HG03280 (cell line): ENCODE results near the gene MRS2.
A peak's percentile ranks its signal among the peaks of the same experiment; 100 is the strongest.
"Not testable (repeated sequence)": the region's sequence is repeated elsewhere in the genome, so short reads cannot be mapped to it uniquely, and the experiment has no call there.

Experiments used
- ATAC-seq: cut with Tn5 transposase; IDR thresholded peaks from one replicate; pipeline ENCODE4 v1.9.1; 2021; ENCODE audit warnings: mild to moderate bottlenecking, moderate library complexity; ENCODE audit not compliant: unreplicated experiment

Gene MRS2, protein sequence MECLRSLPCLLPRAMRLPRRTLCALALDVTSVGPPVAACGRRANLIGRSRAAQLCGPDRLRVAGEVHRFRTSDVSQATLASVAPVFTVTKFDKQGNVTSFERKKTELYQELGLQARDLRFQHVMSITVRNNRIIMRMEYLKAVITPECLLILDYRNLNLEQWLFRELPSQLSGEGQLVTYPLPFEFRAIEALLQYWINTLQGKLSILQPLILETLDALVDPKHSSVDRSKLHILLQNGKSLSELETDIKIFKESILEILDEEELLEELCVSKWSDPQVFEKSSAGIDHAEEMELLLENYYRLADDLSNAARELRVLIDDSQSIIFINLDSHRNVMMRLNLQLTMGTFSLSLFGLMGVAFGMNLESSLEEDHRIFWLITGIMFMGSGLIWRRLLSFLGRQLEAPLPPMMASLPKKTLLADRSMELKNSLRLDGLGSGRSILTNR

DNA sequence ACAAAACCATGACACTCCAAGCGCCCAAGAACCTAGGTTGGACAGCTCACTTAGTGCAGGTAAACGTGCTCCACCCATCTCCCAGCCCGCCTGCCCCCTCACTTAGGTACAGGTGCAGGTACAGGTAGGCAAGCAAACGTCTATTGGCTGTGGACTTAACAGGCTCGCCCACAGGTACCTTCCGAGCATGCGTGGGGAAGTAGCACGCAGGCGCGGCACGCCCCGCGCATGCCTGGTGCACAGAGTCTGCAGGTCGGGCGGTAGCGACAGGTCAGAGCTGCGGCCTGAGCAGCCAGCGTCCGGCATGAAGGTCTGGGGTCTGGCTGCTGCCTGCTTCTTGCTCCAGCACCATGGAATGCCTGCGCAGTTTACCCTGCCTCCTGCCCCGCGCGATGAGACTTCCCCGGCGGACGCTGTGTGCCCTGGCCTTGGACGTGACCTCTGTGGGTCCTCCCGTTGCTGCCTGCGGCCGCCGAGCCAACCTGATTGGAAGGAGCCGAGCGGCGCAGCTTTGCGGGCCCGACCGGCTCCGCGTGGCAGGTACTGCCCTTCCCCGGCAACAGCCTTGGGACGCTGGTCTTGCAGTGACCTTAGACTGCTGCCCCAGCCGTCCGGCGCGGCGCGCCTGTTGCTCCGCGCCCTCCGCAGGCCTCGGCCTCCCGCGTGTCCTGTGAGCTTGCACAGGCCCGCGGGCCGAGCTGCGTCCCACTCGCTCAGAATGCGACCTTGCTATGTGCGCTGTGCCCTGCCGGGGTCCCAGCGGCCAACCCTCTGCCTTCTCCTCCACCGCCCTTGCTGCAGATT, at the start of gene MRS2:
Gene MRS2, plus strand, starts transcription at position 240 of the 804 bp plus-strand sequence. Its CDS starts 111 bp downstream, at position 351.
- peak; percentile 93 for ATAC-seq

DNA sequence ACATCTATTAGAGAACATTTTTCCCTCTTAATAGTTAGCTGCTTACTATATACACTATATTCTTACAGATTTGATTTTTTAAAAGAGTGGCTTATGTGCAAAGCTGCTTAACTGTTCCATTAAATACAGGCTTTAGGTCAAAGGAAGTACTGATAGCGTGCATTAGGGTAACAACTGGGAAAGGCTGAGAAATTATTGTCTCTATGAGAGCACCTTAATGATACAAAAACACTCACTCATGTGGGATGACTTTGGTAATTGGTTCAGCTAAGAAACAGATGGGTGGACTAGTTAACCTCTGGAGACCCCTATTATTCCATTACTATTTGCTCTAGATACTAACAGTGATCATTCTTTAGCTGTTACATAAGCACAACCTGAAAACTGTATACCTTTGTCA, 48.9 kb upstream of the MRS2 start:
- no peak for ATAC-seq

DNA sequence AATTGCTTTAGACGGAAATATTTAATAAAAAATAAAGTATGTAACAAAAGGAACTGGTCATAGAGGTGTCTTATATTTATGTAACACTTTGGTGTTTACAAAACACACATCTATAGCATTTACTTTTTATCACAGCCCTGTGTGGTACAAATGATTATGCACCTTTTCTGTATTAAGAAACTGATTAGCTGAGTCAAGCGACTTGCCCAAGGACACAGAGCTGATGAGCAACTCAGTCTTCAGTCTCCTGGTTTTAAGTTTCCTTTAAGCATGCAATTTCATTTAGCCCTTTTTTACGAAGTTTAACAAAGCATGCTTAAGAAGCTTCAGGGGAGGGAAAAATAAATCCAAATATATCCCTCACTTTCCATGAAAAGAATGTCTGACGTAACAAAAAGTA, 47.3 kb upstream of the MRS2 start:
- ATAC-seq = no peak

DNA sequence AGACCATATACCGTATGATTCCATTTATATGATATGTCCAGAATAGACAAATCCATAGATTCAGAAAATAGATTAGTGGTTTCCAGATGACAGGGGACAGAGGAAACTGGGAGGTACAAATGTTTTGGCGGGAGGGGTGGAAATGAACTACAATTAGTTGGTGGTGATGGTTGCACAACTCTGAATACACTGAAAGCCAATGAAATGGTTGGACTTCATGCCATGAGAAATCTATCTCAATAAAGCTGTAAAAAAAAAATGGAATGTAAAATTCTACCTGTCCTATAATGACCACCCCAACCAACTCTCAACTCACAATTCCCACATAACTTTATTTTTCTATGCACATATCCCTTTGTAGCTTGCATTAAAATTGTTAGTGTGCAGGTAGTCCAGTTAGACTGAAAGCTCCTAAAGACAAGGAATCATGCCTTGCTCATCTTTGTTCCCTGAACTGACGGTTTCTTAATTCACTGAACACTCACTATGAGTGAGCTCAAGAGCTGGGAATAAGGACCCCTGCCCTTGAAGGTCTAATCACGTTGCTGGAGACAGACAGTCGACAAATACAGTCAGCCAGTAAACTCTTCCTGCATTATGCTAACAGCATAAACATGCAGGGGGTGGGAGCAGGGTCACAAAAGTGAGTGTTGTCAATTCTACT, 46.3 kb upstream of the MRS2 start:
- no peak for ATAC-seq

DNA sequence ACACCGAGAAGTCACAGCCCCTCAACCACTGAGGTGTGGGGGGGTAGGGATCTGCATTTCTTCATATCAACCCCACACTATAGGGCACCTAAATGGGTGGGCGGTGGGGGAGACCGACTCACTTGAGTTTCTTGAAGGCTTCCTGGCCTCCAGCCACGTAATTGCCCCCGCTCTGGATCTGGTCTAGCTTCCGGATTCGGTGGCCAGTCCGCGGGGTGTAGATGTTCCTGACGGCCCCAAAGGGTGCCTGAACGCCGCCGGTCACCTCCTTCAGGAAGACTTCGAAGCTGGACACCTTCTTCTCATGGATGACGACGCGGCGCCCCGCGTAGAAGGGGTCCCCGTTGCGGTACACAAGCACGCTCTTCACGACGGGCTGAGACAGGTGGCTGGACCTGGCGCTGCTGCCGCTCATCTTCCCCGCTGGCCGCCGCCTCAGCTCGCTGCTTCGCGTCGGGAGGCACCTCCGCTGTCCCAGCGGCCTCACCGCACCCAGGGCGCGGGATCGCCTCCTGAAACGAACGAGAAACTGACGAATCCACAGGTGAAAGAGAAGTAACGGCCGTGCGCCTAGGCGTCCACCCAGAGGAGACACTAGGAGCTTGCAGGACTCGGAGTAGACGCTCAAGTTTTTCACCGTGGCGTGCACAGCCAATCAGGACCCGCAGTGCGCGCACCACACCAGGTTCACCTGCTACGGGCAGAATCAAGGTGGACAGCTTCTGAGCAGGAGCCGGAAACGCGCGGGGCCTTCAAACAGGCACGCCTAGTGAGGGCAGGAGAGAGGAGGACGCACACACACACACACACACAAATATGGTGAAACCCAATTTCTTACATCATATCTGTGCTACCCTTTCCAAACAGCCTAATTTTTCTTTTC, 45.2 kb upstream of the MRS2 start, which contains the start of gene DCDC2:
Gene DCDC2, minus strand, starts transcription at position 724 of the 883 bp plus-strand sequence. Its CDS starts 309 bp downstream, at position 415.
- no peak for ATAC-seq

DNA sequence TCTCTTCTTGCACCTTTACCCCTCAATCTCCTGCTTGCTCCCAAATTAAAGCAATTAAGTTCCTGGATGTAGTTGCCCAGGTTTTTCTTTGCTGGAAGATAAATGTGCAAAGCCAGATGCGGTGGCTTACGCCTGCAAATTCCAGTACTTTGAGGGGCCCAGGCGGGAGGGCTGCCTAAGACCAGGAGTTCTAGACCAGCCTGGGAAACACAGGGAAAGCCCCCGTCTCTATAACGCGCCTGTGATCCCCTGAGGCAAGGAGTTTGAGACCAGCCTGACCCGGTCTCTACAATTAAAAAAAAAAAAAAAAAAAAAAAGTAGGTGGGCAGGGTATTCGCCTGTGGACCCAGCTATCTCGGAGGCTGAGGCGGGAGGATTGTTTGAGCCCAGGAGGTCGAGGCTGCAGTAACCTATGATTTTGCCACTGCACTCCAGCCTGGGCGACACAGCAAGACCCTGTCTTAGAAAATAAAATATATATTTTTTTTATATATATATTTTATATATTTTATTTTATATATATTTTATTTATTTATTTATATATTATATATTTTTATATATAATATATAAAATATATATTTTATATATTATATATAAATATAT, 44.4 kb upstream of the MRS2 start:
- no peak for ATAC-seq

DNA sequence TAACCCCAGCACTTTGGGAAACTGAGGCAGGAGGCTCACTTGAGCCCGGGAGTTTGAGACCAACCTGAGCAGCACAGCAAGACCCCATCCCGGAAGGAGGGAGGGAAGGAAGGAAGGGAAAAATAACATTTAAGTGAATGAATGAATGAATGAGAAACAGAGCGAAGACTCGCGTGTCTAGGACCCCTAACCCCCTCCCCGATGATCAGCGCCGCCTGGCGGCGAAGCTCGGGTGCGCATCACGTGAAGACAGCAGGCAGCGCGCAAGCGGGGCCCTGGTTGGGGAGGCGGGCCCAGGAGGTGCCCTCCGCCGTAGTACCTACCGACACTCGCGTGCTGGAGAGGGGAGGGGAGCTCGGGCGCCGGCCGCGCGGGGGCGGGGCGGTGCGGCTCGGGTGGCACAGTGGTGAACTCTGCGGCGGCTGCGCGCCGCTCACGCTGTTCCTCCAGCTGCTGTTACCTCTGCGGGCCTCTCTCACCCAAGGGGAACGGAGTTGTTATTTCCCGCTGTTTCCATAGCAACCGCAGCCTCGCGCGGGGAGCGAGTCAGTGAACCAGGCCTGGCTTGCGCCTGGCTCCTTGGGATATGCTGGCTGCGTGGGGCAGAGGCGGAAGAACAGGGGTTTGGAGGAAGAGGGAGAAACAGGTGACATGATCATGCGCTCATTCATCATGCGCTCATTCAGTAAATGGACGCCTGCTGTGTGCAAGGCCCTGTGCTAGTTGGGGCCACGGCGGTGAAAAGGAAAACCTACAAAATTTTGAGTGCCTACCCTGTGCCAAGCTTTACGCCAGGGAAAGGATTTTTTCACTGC, 42.9 kb upstream of the MRS2 start:
- ATAC-seq = peak; percentile 79

DNA sequence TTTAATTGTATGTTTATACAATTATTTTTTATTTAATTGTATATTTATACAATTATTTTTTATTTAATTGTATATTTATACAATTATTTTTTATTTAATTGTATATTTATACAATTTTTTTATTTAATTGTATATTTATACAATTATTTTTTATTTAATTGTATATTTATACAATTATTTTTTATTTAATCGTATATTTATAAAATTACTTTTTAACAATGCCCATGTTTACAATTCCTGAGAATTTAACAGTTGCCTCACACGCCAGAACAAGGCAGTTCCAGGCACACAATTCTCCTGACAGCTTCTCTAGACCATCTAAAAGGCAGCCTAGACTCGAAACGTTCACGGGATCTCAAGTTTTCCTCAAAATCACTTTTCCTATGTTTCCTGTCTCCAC, 40.4 kb upstream of the MRS2 start:
- ATAC-seq = not testable (repeated sequence)

DNA sequence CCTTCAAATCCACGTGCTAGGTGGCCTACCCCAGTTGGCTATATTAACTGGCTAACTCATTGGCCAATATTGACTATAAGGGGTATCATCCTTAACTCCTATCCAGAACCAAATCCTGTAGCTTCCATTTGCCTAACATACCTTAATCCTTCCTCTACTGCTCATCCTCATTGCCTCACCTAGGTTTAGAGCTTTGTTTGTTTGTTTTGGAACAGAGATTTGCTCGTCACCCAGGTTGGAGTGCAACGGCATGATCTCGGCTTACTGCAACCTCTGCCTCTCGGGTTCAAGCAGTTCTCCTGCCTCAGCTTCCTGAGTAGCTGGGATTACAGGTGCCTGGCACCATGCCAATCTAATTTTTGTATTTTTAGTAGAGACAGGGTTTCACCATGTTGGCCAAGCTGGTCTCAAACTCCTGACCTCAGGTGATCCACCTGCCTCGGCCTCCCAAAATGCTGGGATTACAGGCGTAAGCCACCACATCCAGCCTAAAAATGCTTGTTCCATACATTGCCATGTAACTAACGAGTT, 37.6 kb upstream of the MRS2 start:
- not testable (repeated sequence) for ATAC-seq

DNA sequence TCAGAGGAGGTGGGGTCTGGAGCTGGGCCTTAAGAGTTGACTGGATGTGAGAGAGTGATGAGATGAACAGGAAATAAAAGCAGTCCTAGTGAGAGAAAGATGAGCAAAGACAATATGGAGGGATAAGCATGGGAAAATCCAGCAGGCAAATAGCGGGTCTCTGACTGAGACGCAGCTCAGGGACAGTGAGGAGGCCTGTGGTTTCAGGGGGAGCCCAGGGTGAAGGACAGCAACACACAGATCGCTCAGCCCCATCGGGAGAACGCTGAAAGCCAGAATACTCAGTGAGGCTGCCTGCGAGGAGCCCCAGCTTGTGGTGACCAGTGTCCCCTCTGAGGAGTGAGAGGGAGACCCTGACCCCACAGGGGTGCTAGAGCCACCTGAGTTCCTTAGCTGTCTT, 28.1 kb upstream of the MRS2 start:
- ATAC-seq = no peak

DNA sequence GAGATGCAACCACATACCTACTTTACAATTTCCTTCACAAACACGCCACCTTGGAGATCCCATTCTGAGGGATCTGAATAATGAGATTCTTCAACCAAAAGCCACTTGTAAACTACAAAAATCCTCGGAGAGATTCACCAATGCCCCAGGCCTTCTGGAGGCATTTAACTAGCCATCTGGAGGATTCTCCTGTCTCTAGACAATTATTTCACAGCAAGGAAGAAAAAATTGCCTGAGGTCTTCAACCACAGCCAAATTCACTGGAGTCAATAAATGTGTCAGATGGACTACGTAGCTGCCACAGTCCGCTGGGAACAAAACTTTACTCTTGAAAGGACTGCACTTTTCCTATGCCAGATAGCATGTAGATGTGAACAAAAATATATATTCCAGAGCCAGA, 25.9 kb upstream of the MRS2 start:
- no peak for ATAC-seq

DNA sequence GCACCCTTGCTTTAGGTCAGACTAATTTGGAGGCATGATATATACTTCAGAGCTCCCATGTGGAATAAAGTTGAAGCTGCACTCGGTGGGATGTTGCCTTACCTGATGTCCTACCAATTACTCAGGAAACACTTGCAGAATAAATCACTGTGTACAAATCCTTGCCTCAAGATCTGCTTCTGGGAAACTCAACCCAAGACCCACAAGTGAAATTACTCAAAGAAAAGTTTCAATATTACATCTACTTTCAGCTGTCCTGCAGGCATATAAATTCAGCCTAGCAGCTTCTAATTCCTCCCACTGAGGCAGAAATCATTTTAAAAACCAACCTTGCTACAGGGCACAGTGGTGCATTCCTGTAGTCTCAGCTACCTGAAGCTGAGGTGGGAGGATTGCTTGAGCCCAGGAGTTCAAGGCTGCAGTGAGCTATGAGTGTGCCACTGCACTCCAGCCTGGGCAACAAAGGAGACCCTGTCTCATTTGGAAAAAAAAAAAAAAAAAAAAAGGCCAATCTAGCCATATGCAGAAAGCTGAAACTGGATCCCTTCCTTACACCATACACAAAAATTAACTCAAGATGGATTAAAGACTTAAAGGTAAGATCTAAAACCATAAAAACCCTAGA, 24.2 kb upstream of the MRS2 start:
- no peak for ATAC-seq

DNA sequence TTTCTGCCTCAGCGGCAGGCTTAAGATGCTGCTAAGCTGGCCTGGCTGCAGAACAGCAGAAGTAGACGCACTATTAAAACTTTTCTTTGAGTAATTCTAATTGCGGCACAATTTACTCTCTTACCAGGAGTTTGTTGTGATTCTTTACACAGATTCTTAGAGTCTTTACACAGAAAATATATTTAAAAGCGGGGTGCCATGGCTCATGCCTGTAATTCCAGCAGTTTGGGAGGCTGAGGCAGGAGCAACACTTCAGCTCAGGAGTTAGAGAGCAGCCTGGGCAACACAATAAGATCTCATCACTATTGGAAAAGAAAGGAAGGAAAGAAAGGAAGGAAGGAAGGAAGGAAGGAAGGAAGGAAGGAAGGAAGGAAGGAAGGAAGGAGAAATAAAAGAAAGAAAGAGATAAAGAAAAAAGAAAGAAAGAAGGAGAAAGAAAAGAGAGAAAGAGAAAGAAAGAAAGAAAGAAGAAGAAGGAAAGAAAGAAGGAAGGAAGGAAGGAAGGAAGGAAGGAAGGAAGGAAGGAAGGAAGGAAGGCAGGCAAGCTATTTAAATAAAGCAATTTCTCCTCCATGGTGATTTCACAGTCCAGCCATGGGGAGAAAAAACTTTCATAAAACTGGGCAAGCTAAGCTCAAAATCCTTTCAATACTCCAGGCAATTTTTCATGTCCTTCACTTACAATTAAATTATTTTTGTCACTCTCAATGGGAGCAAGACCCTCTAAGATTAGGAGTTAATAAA, 21.1 kb upstream of the MRS2 start:
- no peak for ATAC-seq

DNA sequence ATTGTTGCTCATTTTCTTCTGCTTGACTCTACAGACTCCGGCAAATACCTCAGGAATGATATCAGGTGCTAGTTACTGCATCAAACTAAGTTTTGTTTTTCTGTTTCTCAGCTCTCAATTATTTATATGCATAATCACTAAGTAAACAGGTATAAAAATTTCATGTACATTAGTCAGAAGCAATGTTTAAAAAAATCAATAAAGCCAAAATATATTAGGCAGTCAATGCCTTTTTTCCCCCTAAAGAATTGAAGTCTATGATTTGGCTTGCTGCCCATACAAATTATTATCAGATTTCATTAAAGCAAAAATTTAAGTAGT, 20.6 kb upstream of the MRS2 start:
- ATAC-seq = no peak

DNA sequence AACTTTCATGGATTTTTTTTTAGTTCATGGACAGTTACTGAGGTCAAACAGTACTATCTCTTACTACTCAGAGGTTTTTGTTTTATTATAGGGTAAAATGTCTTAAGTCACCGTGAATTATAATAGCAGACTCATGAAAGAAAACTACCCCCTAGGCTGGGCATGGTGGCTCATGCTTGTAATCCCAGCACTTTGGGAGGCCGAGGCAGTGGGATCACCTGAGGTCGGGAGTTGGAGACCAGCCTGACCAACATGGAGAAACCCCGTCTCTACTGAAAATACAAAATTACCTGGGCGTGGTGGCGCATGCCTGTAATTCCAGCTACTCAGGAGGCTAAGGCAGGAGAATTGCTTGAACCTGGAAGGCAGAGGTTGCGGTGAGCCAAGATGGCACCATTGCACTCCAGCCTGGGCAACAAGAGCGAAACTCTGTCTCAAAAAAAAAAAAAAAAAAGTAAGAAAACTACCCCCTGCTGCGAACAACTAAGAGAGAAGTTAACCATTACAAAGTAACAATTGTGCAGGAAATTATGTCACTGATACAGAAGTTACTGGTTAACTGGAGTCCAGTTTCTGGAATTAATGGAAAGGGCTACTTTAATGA, 19.7 kb upstream of the MRS2 start:
- ATAC-seq = not testable (repeated sequence)

DNA sequence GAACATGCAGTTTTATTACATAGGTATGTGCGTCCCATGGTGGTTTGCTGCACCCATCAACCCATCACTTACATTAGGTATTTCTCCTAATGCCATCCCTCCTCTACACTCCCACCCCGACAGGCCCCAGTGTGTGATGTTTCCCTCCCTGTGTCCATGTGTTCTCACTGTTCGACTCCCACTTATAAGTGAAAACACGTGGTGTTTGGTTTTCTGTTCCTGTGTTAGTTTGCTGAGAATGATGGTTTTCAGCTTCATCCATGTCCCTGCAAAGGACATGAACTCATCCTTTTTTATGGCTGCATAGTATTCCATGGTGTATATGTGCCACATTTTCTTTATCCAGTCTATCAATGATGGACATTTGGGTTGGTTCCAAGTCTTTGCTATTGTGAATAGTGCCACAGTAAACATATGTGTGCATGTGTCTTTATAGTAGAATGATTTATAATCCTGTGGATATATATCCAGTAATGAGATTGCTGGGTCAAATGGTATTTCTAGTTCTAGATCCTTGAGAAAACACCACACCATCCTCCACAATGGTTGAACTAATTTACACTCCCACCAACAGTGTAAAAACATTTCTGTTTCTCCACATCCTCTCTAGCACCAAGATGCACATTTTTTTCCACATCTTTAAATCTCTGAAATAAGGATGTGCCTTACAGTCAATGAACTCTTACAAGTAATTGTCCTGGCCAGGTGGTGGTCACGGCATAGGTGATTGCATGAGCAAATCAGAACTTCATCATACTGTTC, 18.2 kb upstream of the MRS2 start:
- not testable (repeated sequence) for ATAC-seq
